Left colon (tissue), 2 donors: ENCODE measurements around the gene DPF1. TPM values are rescaled to one million over a fixed set of nuclear protein-coding genes. Genes with fewer than 3 reads are reported as not detected.

ENCODE experiments used
- ATAC-seq: fragments of 200-7000 bp; cut with Tn5 transposase; one replicate; pipeline ENCODE4 v1.9.1; 2020; ENCODE audit warnings: mild to moderate bottlenecking, moderate library complexity
- DNase-seq, 2 donors: peaks; one replicate each; pipeline ENCODE4 v3.0.0-alpha.2; 2020
- intact Hi-C, 2 donors: fragments of 100-400 bp; cut with DNase I in 1 of 2; cut with micrococcal nuclease in 1 of 2; formaldehyde crosslinking; loops; one replicate each; pipeline versions ENCODE4 v1.11.2 to v1.14.0; 2022; cut with DNase I, micrococcal nuclease
- total RNA-seq, 2 donors: library from RNA; stranded (reverse); fragmentation: NEBNext Ultra II Directional; extraction: Animal tissue kit (Norgen Biotek cat#: 25700); gene quantifications; one replicate each; pipeline ENCODE4 v1.2.1, GENCODE V29; 2021
- donor health status: DM: no; HTN: no; CAD: no.
- donor health status: DM: yes; HTN: yes; CAD: no.

The DPF1 gene
- total RNA-seq, 2 donors from 2014 or later: not detected

- intact Hi-C loops: no loop called here
- peak; percentile 22 for ATAC-seq
- DNase-seq: peak in 1 of 2 donors; percentile 12
Observed at GRCh38 chr19:38183251-38183897, 40.6 kb downstream of the DPF1 start.

- ATAC-seq: peak; percentile 15
- intact Hi-C loops: no loop called here
- DNase-seq: no peak
Observed at GRCh38 chr19:38182536-38183210, 41.3 kb downstream of the DPF1 start.

- ATAC-seq (no peak), DNase-seq (no peak)
- intact Hi-C loops: no loop called here
Observed at GRCh38 chr19:38180071-38180470, 44.0 kb downstream of the DPF1 start.

GRCh38 chr19:38175422-38175821 lies 48.6 kb downstream of the DPF1 start:
- ATAC-seq (no peak), DNase-seq (no peak)
- intact Hi-C loops: no loop called here

GRCh38 chr19:38173291-38174041 lies 50.6 kb downstream of the DPF1 start:
- intact Hi-C loops: no loop called here
- DNase-seq: no peak
- peak; percentile 64 for ATAC-seq

- DNase-seq: no peak
- intact Hi-C loops: no loop called here
- ATAC-seq: no peak
Observed at GRCh38 chr19:38172001-38172400, 52.0 kb downstream of the DPF1 start.

- DNase-seq (no peak), ATAC-seq (no peak)
- intact Hi-C loops: no loop called here
Observed at GRCh38 chr19:38170334-38170733, 53.7 kb downstream of the DPF1 start.

GRCh38 chr19:38168637-38169036 lies 55.4 kb downstream of the DPF1 start:
- DNase-seq: no peak
- intact Hi-C loops: no loop called here
- no peak for ATAC-seq

GRCh38 chr19:38165335-38165734 lies 58.7 kb downstream of the DPF1 start:
- ATAC-seq (no peak), DNase-seq (no peak)
- intact Hi-C loops: no loop called here

- ATAC-seq: no peak
- intact Hi-C loops: no loop called here
Observed at GRCh38 chr19:38164526-38164925, 59.5 kb downstream of the DPF1 start.

GRCh38 chr19:38163419-38164290 lies 60.4 kb downstream of the DPF1 start:
- no peak for DNase-seq
- ATAC-seq: no peak
- intact Hi-C loops: no loop called here

More at GRCh38 chr19:38164526-38164925, 59.5 kb downstream of the DPF1 start:
- no peak for DNase-seq

GRCh38 chr19:38162632-38163031 lies 61.4 kb downstream of the DPF1 start:
- no peak for ATAC-seq
- intact Hi-C loops: no loop called here

GRCh38 chr19:38162094-38162493 lies 61.9 kb downstream of the DPF1 start:
- DNase-seq: no peak
- intact Hi-C loops: no loop called here
- ATAC-seq: no peak

More at GRCh38 chr19:38162632-38163031, 61.4 kb downstream of the DPF1 start:
- no peak for DNase-seq

Other genes starting within 250 kb of the DPF1 start
- gene PPP1R14A, start 32.2 kb upstream of the DPF1 start, total RNA-seq: 10 to 100 TPM in 1 of 2 donors, 1 to 10 TPM in 1; 7.1 to 38.3 TPM
- gene SPINT2, start 40.4 kb upstream of the DPF1 start, total RNA-seq: 100 to 1,000 TPM; 852 to 964 TPM
- 100 to 1,000 TPM; 276 to 333 TPM for gene C19orf33, start 80.0 kb upstream of the DPF1 start, total RNA-seq
- 10 to 100 TPM; 24.1 to 27.6 TPM for gene YIF1B, start 91.7 kb upstream of the DPF1 start, total RNA-seq
- 10 to 100 TPM; 27.2 to 32.7 TPM for gene KCNK6, start 95.6 kb upstream of the DPF1 start, total RNA-seq
- gene CATSPERG, start 111.6 kb upstream of the DPF1 start, total RNA-seq: 1 to 10 TPM; 6.7 to 8.5 TPM
- 100 to 1,000 TPM; 129 to 136 TPM for gene PSMD8, start 150.3 kb upstream of the DPF1 start, total RNA-seq
- gene GGN, start 163.8 kb upstream of the DPF1 start, total RNA-seq: under 1 TPM in 1 of 2 donors, not detected in 1; 0.37 TPM
- 1 to 10 TPM in 1 of 2 donors, under 1 TPM in 1; 0.28 to 1.6 TPM for gene SPRED3, start 164.5 kb upstream of the DPF1 start, total RNA-seq
- gene FAM98C, start 178.9 kb upstream of the DPF1 start, total RNA-seq: 10 to 100 TPM; 33.2 to 37.4 TPM
- gene RASGRP4, start 202.0 kb upstream of the DPF1 start, total RNA-seq: 1 to 10 TPM in 1 of 2 donors, under 1 TPM in 1; 0.49 to 1.8 TPM
- gene RYR1, start 209.5 kb upstream of the DPF1 start, total RNA-seq: 1 to 10 TPM in 1 of 2 donors, under 1 TPM in 1; 0.76 to 1.7 TPM